Stimulated activated CD4-positive, alpha-beta T cell treated with anti-CD3 and anti-CD28 coated beads, Interleukin-15, amount 100 ng/mL, for 24 hours (primary cell): ENCODE measurements around the gene EHMT1.
"Not testable (repeated sequence)": the region's sequence is repeated elsewhere in the genome, so short reads cannot be mapped to it uniquely, and the experiment has no call there.

Experiments used
- DNase-seq: peaks from one replicate; pipeline ENCODE4 v3.0.0-alpha.2; 2020

The EHMT1 gene

GRCh38 chr9:137696136-137696925, 77.5 kb downstream of the EHMT1 start:
- no peak for DNase-seq

GRCh38 chr9:137697193-137697592, 78.4 kb downstream of the EHMT1 start:
- DNase-seq: no peak

GRCh38 chr9:137697832-137698231, 79.0 kb downstream of the EHMT1 start:
- DNase-seq: no peak

- DNase-seq: no peak
These were observed 82.1 kb downstream of the EHMT1 start for GRCh38 chr9:137700911-137701310.

- no peak for DNase-seq
These were observed 84.0 kb downstream of the EHMT1 start for GRCh38 chr9:137702615-137703379.

GRCh38 chr9:137703842-137704508, 85.2 kb downstream of the EHMT1 start:
- DNase-seq: no peak

GRCh38 chr9:137705443-137705863, 86.6 kb downstream of the EHMT1 start:
- peak; percentile 61 for DNase-seq

GRCh38 chr9:137705906-137706305, 87.1 kb downstream of the EHMT1 start:
- no peak for DNase-seq

- DNase-seq: no peak
These were observed 88.6 kb downstream of the EHMT1 start for GRCh38 chr9:137707361-137707760.

GRCh38 chr9:137708590-137709284, 89.9 kb downstream of the EHMT1 start:
- no peak for DNase-seq

- no peak for DNase-seq
These were observed 90.8 kb downstream of the EHMT1 start for GRCh38 chr9:137709411-137710101.

GRCh38 chr9:137710704-137711103, 91.9 kb downstream of the EHMT1 start:
- DNase-seq: no peak

GRCh38 chr9:137711678-137712105, 92.9 kb downstream of the EHMT1 start:
- no peak for DNase-seq

GRCh38 chr9:137715321-137715720, 96.5 kb downstream of the EHMT1 start:
- no peak for DNase-seq

GRCh38 chr9:137715866-137716693, 97.3 kb downstream of the EHMT1 start:
- DNase-seq: not testable (repeated sequence)

GRCh38 chr9:137716694-137717287, 98.0 kb downstream of the EHMT1 start:
- no peak for DNase-seq

- DNase-seq: no peak
These were observed 99.0 kb downstream of the EHMT1 start for GRCh38 chr9:137717776-137718327.

GRCh38 chr9:137719194-137719593, 100.4 kb downstream of the EHMT1 start:
- DNase-seq: no peak

GRCh38 chr9:137720571-137721110, 101.8 kb downstream of the EHMT1 start:
- no peak for DNase-seq

- peak; percentile 51 for DNase-seq
These were observed 102.7 kb downstream of the EHMT1 start for GRCh38 chr9:137721479-137721878.
